Mesenchymal stem cell (in vitro differentiated cells and primary cell): Measurements from ENCODE around the gene MIX23.

Source experiments
- DNase-seq: peaks from one replicate; pipeline ENCODE4 v3.0.0-alpha.2; 2013
- H2AFZ ChIP-seq: one replicate; pipeline ENCODE4 v1.6.1; 2013; ENCODE audit warnings: low read depth, mild to moderate bottlenecking, control low read depth, inconsistent platforms, low read length, moderate library complexity
- H2AK5ac ChIP-seq: 2 replicates; pipeline ENCODE4 v1.6.1; 2013; ENCODE audit warnings: low read length, moderate library complexity, mild to moderate bottlenecking, inconsistent platforms; ENCODE audit not compliant: severe bottlenecking
- H2BK120ac ChIP-seq: one replicate; pipeline ENCODE4 v1.6.1; 2013; ENCODE audit warnings: low read depth, mild to moderate bottlenecking, inconsistent platforms, low read length, moderate library complexity
- H2BK12ac ChIP-seq, 2 experiments: one replicate each; pipeline ENCODE4 v1.6.1; 2013; ENCODE audit warnings: inconsistent platforms in 2 of 2, low read length in 2 of 2, mild to moderate bottlenecking in 2 of 2, moderate library complexity in 2 of 2, control low read depth in 1 of 2
- H2BK15ac ChIP-seq: one replicate; pipeline ENCODE4 v1.6.1; 2013; ENCODE audit warnings: mild to moderate bottlenecking, low read depth, inconsistent platforms; ENCODE audit not compliant: poor library complexity, severe bottlenecking
- H2BK5ac ChIP-seq: 2 replicates; pipeline ENCODE4 v1.6.1; 2013; ENCODE audit warnings: low read depth, mild to moderate bottlenecking, low read length, control low read depth, inconsistent platforms; ENCODE audit not compliant: poor library complexity, severe bottlenecking
- H3K14ac ChIP-seq, 2 experiments: one replicate each; pipeline ENCODE4 v1.6.1; 2013; ENCODE audit warnings: inconsistent platforms in 2 of 2, low read length in 2 of 2, control low read depth in 1 of 2, mild to moderate bottlenecking in 1 of 2, moderate library complexity in 1 of 2
- H3K18ac ChIP-seq, 2 experiments: one replicate each; pipeline ENCODE4 v1.6.1; 2013; ENCODE audit warnings: inconsistent platforms in 2 of 2, low read length in 2 of 2, control low read depth in 1 of 2, low read depth in 1 of 2, mild to moderate bottlenecking in 1 of 2
- H3K23ac ChIP-seq, 2 experiments: one replicate each; pipeline ENCODE4 v1.6.1; 2013; ENCODE audit warnings: inconsistent platforms in 2 of 2, low read length in 2 of 2, mild to moderate bottlenecking in 2 of 2, moderate library complexity in 2 of 2, control low read depth in 1 of 2
- H3K27ac ChIP-seq: 2 replicates; pipeline ENCODE4 v1.5.1; 2013; ENCODE audit warnings: mild to moderate bottlenecking, moderate library complexity, low read length, control low read depth, inconsistent platforms; ENCODE audit not compliant: poor library complexity, severe bottlenecking
- H3K27me3 ChIP-seq, 2 experiments: 2 replicates each; pipeline versions ENCODE4 v1.6.1 to v1.7.0; 2013; ENCODE audit warnings: low read length in 2 of 2, mild to moderate bottlenecking in 2 of 2, moderate library complexity in 2 of 2, control low read depth in 1 of 2, inconsistent platforms in 1 of 2; ENCODE audit not compliant: control insufficient read depth in 1 of 2, insufficient read depth in 1 of 2
- H3K36me3 ChIP-seq, 2 experiments: 2 replicates each; pipeline versions ENCODE4 v1.6.1 to v1.7.0; 2013; ENCODE audit warnings: low read length in 2 of 2, control low read depth in 1 of 2, inconsistent platforms in 1 of 2, low read depth in 1 of 2, mild to moderate bottlenecking in 1 of 2; ENCODE audit not compliant: insufficient read depth in 2 of 2, control insufficient read depth in 1 of 2
- H3K4ac ChIP-seq, 2 experiments: one replicate each; pipeline ENCODE4 v1.6.1; 2013; ENCODE audit warnings: inconsistent platforms in 2 of 2, low read length in 2 of 2, mild to moderate bottlenecking in 2 of 2, moderate library complexity in 2 of 2, control low read depth in 1 of 2, low read depth in 1 of 2
- H3K4me1 ChIP-seq: 2 replicates; pipeline ENCODE4 v1.6.1; 2013; ENCODE audit warnings: low read depth, low read length, control low read depth; ENCODE audit not compliant: control insufficient read depth, insufficient read depth
- H3K4me2 ChIP-seq: 2 replicates; pipeline ENCODE4 v1.6.1; 2013; ENCODE audit warnings: low read length, mild to moderate bottlenecking, inconsistent platforms; ENCODE audit not compliant: poor library complexity, severe bottlenecking
- H3K4me3 ChIP-seq, 2 experiments: 2 replicates each; pipeline versions ENCODE4 v1.5.1 to v1.7.0; 2013; ENCODE audit warnings: low read length in 2 of 2, mild to moderate bottlenecking in 2 of 2, control low read depth in 1 of 2, low read depth in 1 of 2; ENCODE audit not compliant: insufficient read depth in 1 of 2
- H3K79me1 ChIP-seq: replicated peaks from 2 replicates; pipeline ENCODE4 v1.6.1; 2013; ENCODE audit warnings: mild to moderate bottlenecking, control low read depth, low read length, inconsistent platforms; ENCODE audit not compliant: poor library complexity, severe bottlenecking
- H3K9ac ChIP-seq: 2 replicates; pipeline ENCODE4 v1.7.0; 2013; ENCODE audit warnings: mild to moderate bottlenecking, low read length, moderate library complexity
- H3K9me3 ChIP-seq: 2 replicates; pipeline ENCODE4 v1.7.0; 2013; ENCODE audit warnings: mild to moderate bottlenecking, low read length; ENCODE audit not compliant: control insufficient read depth
- H4K8ac ChIP-seq: one replicate; pipeline ENCODE4 v1.6.1; 2013; ENCODE audit warnings: inconsistent platforms, mild to moderate bottlenecking, low read length, moderate library complexity
- H4K91ac ChIP-seq: one replicate; pipeline ENCODE4 v1.6.1; 2013; ENCODE audit warnings: mild to moderate bottlenecking, low read length, inconsistent platforms
- WGBS: methylation state at CpG from one replicate; pipeline ENCODE4 v1.1.7; 2013; ENCODE audit warnings: mixed read lengths; 5-methylcytosine and 5-hydroxymethylcytosine counted together

MIX23 gene

GRCh38 chr3:122407946-122408345, 24.9 kb upstream of the MIX23 start:
- Histone ChIP-seq H3K27ac (no peak overlapping the region), H3K4me3 (no peak overlapping the region), H3K4me2 (no peak overlapping the region), H2AFZ (no peak overlapping the region), H2BK5ac (no peak overlapping the region), H3K36me3 (peaks cover 17 to 92% of the 10 kb centered on the region in 2 experiments), H2BK15ac (no peak overlapping the region), H3K79me1 (peaks cover 7% of the 10 kb centered on the region), H3K14ac (no peak overlapping the region), H2AK5ac (no peak overlapping the region), H2BK120ac (no peak overlapping the region), H3K9me3 (no peaks in the 10 kb centered on the region), H4K91ac (no peak overlapping the region), H3K23ac (no peak overlapping the region), H3K4me1 (no peaks in the 10 kb centered on the region), H3K18ac (no peak overlapping the region), H3K4ac (no peak overlapping the region), H4K8ac (no peak overlapping the region), H3K27me3 (no peaks in the 10 kb centered on the region), H2BK12ac (no peak overlapping the region), H3K9ac (no peak overlapping the region)
- WGBS = 74% methylated on average over 1 of the region's 1 CpG
- DNase-seq = no peak

GRCh38 chr3:122406198-122406597, 23.2 kb upstream of the MIX23 start:
- Histone ChIP-seq H3K27me3 (no peaks in the 10 kb centered on the region), H2BK15ac (no peak overlapping the region), H3K4me3 (no peak overlapping the region), H3K9ac (no peak overlapping the region), H2BK12ac (no peak overlapping the region), H3K23ac (no peak overlapping the region), H2BK120ac (no peak overlapping the region), H3K4me1 (no peaks in the 10 kb centered on the region), H4K91ac (no peak overlapping the region), H3K9me3 (no peaks in the 10 kb centered on the region), H4K8ac (no peak overlapping the region), H3K4ac (no peak overlapping the region), H2BK5ac (no peak overlapping the region), H3K14ac (no peak overlapping the region), H2AK5ac (no peak overlapping the region), H2AFZ (no peak overlapping the region), H3K18ac (no peak overlapping the region), H3K4me2 (no peak overlapping the region), H3K36me3 (peaks cover 14 to 85% of the 10 kb centered on the region in 2 experiments), H3K79me1 (peaks cover 9% of the 10 kb centered on the region), H3K27ac (no peak overlapping the region)
- no peak for DNase-seq
- 98% methylated on average over 4 of the region's 4 CpGs for WGBS

GRCh38 chr3:122405015-122405414, 22.0 kb upstream of the MIX23 start:
- 99% methylated on average over 3 of the region's 3 CpGs for WGBS
- Histone ChIP-seq H3K4me1 (no peaks in the 10 kb centered on the region), H3K9me3 (no peaks in the 10 kb centered on the region), H4K8ac (no peak overlapping the region), H3K14ac (no peak overlapping the region), H3K4me2 (no peak overlapping the region), H3K23ac (no peak overlapping the region), H3K18ac (no peak overlapping the region), H3K9ac (no peak overlapping the region), H2BK15ac (no peak overlapping the region), H2BK12ac (no peak overlapping the region), H2AK5ac (no peak overlapping the region), H4K91ac (no peak overlapping the region), H3K36me3 (peaks cover 12 to 74% of the 10 kb centered on the region in 2 experiments), H2BK5ac (no peak overlapping the region), H2BK120ac (no peak overlapping the region), H3K27ac (no peak overlapping the region), H3K27me3 (no peaks in the 10 kb centered on the region), H3K4ac (no peak overlapping the region), H3K79me1 (peaks cover 6% of the 10 kb centered on the region), H2AFZ (no peak overlapping the region), H3K4me3 (no peak overlapping the region)
- DNase-seq = no peak

GRCh38 chr3:122403489-122403888, 20.5 kb upstream of the MIX23 start:
- peaks cover 3% of the 10 kb centered on the region for H3K79me1 ChIP-seq
- H3K4me2 ChIP-seq = no peak overlapping the region
- H3K4me3 ChIP-seq = no peak overlapping the region
- H3K36me3 ChIP-seq = peaks cover 8 to 58% of the 10 kb centered on the region in 2 experiments
- no peaks in the 10 kb centered on the region for H3K27me3 ChIP-seq
- H4K91ac ChIP-seq = no peak overlapping the region
- no peak overlapping the region for H4K8ac ChIP-seq
- H3K14ac ChIP-seq = no peak overlapping the region
- no peak overlapping the region for H2BK5ac ChIP-seq
- DNase-seq = no peak
- H2BK15ac ChIP-seq = no peak overlapping the region
- H2BK12ac ChIP-seq = no peak overlapping the region
- no peak overlapping the region for H3K23ac ChIP-seq
- 79% methylated on average over 6 of the region's 6 CpGs for WGBS
- H2AFZ ChIP-seq = peak overlapping the region; percentile 14
- H3K4ac ChIP-seq = no peak overlapping the region
- H2BK120ac ChIP-seq = no peak overlapping the region
- no peaks in the 10 kb centered on the region for H3K9me3 ChIP-seq
- no peaks in the 10 kb centered on the region for H3K4me1 ChIP-seq
- H2AK5ac ChIP-seq = no peak overlapping the region
- H3K18ac ChIP-seq = no peak overlapping the region
- H3K9ac ChIP-seq = no peak overlapping the region
- H3K27ac ChIP-seq = no peak overlapping the region
